GM12873 (cell line): ENCODE data around the gene RPS6KB2.
A peak's percentile ranks its signal among the peaks of the same experiment; 100 is the strongest.

ENCODE experiments used
- CTCF ChIP-seq: IDR thresholded peaks from 2 replicates; pipeline ENCODE4 v1.5.1; 2012; ENCODE audit warnings: low read depth, mild to moderate bottlenecking, moderate library complexity, low read length, control low read depth; ENCODE audit not compliant: insufficient read depth; ENCODE audit errors: missing control alignments

Gene RPS6KB2

GRCh38 chr11:67387069-67387468, 41.2 kb upstream of the RPS6KB2 start:
- no peak for TF ChIP-seq CTCF

GRCh38 chr11:67387518-67387917, 40.8 kb upstream of the RPS6KB2 start:
- no peak for TF ChIP-seq CTCF

GRCh38 chr11:67389477-67389876, 38.8 kb upstream of the RPS6KB2 start:
- peak; percentile 81 for TF ChIP-seq CTCF

- no peak for TF ChIP-seq CTCF
Measured at GRCh38 chr11:67390947-67391303, 37.4 kb upstream of the RPS6KB2 start.

GRCh38 chr11:67391304-67392182, 36.8 kb upstream of the RPS6KB2 start, which contains the start of gene RAD9A:
Gene RAD9A (plus strand): TSS chr11:67391986. CDS start chr11:67392045, 59 bp downstream.
- TF ChIP-seq CTCF: no peak

GRCh38 chr11:67392183-67392715, 36.0 kb upstream of the RPS6KB2 start:
- no peak for TF ChIP-seq CTCF

GRCh38 chr11:67393437-67393836, 34.9 kb upstream of the RPS6KB2 start:
- TF ChIP-seq CTCF: no peak
